G401.6 (cell line): Measurements from ENCODE around the gene TPM1.

Experiments used
- FAIRE-seq: peaks from 2 replicates; lab custom pipeline; 2012; peaks lifted over from hg19 to GRCh38; lab: Jason Lieb, UNC

The TPM1 gene

GRCh38 chr15:63057468-63058345, 15.2 kb downstream of the TPM1 start:
- no peak for FAIRE-seq

GRCh38 chr15:63059075-63059474, 16.5 kb downstream of the TPM1 start:
- no peak for FAIRE-seq

GRCh38 chr15:63059573-63060216, 17.1 kb downstream of the TPM1 start:
- no peak for FAIRE-seq

- FAIRE-seq: no peak
Observed at GRCh38 chr15:63060699-63061098, 18.2 kb downstream of the TPM1 start.

- FAIRE-seq: no peak
Observed at GRCh38 chr15:63061975-63062374, 19.4 kb downstream of the TPM1 start.

GRCh38 chr15:63063164-63063756, 20.7 kb downstream of the TPM1 start:
- peak; percentile 49 for FAIRE-seq

GRCh38 chr15:63063877-63064409, 21.4 kb downstream of the TPM1 start:
- no peak for FAIRE-seq

GRCh38 chr15:63065262-63066221, 23.0 kb downstream of the TPM1 start:
- peak; percentile 82 for FAIRE-seq

GRCh38 chr15:63066272-63066671, 23.7 kb downstream of the TPM1 start:
- FAIRE-seq: no peak

- no peak for FAIRE-seq
Observed at GRCh38 chr15:63067306-63067705, 24.8 kb downstream of the TPM1 start.

- no peak for FAIRE-seq
Observed at GRCh38 chr15:63067976-63068743, 25.6 kb downstream of the TPM1 start.

- peak; percentile 95 for FAIRE-seq
Observed at GRCh38 chr15:63069616-63070090, 27.1 kb downstream of the TPM1 start.

- FAIRE-seq: no peak
Observed at GRCh38 chr15:63070681-63071129, 28.2 kb downstream of the TPM1 start.

GRCh38 chr15:63071288-63071909, 28.9 kb downstream of the TPM1 start:
- FAIRE-seq: peak; percentile 37

GRCh38 chr15:63072023-63072650, 29.6 kb downstream of the TPM1 start:
- FAIRE-seq: peak; percentile 77

- peak; percentile 81 for FAIRE-seq
Observed at GRCh38 chr15:63072809-63073277, 30.3 kb downstream of the TPM1 start.

GRCh38 chr15:63073497-63074172, 31.1 kb downstream of the TPM1 start:
- peak; percentile 92 for FAIRE-seq

GRCh38 chr15:63075015-63075983, 32.8 kb downstream of the TPM1 start:
- FAIRE-seq: no peak
